GM20000 (cell line): ENCODE measurements around the gene ATG2B.

Experiments
- DNase-seq: peaks from one replicate; pipeline ENCODE4 v3.0.0; 2012; ENCODE audit warnings: low spot score
- CTCF ChIP-seq: IDR thresholded peaks from 2 replicates; pipeline ENCODE4 v1.5.1; 2012; ENCODE audit warnings: mild to moderate bottlenecking, control low read depth; ENCODE audit errors: extremely low read depth, missing control alignments

ATG2B gene

GRCh38 chr14:96309896-96310330, 53.2 kb downstream of the ATG2B start:
- TF ChIP-seq CTCF = no peak
- no peak for DNase-seq

GRCh38 chr14:96309133-96309895, 53.8 kb downstream of the ATG2B start:
- no peak for DNase-seq
- no peak for TF ChIP-seq CTCF

- no peak for TF ChIP-seq CTCF
- no peak for DNase-seq
Measured at GRCh38 chr14:96307434-96307833, 55.7 kb downstream of the ATG2B start.

- TF ChIP-seq CTCF = no peak
- no peak for DNase-seq
Measured at GRCh38 chr14:96304956-96305355, 58.2 kb downstream of the ATG2B start.

- TF ChIP-seq CTCF = no peak
- no peak for DNase-seq
Measured at GRCh38 chr14:96303981-96304380, 59.2 kb downstream of the ATG2B start.

GRCh38 chr14:96299441-96299840, 63.7 kb downstream of the ATG2B start:
- no peak for TF ChIP-seq CTCF
- DNase-seq = no peak

- DNase-seq = no peak
- TF ChIP-seq CTCF = no peak
Measured at GRCh38 chr14:96297997-96298515, 65.1 kb downstream of the ATG2B start.
